Erythroblast (primary cell): Measurements from ENCODE around the gene CSNK2A3.

Experiments
- GATA1 ChIP-seq: IDR thresholded peaks from 2 replicates; pipeline ENCODE4 v1.6.1; 2011; ENCODE audit warnings: low read depth, mild to moderate bottlenecking, control low read depth, low read length, moderate library complexity
- POLR2A ChIP-seq: IDR thresholded peaks from 2 replicates; pipeline ENCODE4 v1.6.1; 2011; ENCODE audit warnings: mild to moderate bottlenecking, low read length

DNA sequence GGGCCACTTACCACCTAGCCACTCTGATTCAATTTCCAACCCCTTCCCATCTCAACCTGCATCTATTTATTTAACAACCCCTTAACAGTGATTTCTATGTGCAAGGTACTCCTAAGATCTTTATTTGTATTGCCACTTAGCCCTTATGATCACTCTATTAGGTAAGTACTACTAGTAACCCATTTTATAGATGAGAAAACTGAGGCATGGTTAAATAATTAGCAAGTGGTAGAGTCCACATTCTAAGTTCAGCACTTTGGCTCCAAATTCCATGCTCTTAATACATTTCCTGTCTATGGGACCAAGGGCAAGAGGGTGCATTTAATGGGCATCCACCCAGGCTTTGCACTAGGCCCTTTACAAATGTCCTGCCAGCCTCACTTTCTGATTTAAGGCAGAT is 38.1 kb upstream of the CSNK2A3 start:
- TF ChIP-seq POLR2A (no peak), GATA1 (no peak)
